Liver (tissue), 9 donors: ENCODE data around the gene SHBG. TPM values are rescaled to one million over a fixed set of nuclear protein-coding genes. Genes with fewer than 3 reads are reported as not detected.

ENCODE experiments used
- DNase-seq: peaks from one replicate; pipeline ENCODE4 v3.0.0-alpha.2; 2017; ENCODE audit warnings: low spot score
- H3K27ac ChIP-seq, 2 donors: one replicate each; pipeline ENCODE4 v1.7.0; 2013; ENCODE audit warnings: inconsistent platforms in 2 of 2, low read length in 2 of 2, control low read depth in 1 of 2, low read depth in 1 of 2, mild to moderate bottlenecking in 1 of 2
- H3K27me3 ChIP-seq, 4 donors: one replicate each; pipeline versions ENCODE4 v1.6.1 to v1.7.0; 2013; ENCODE audit warnings: low read length in 3 of 4, inconsistent platforms in 1 of 4, mild to moderate bottlenecking in 1 of 4, moderate library complexity in 1 of 4; ENCODE audit not compliant: control insufficient read depth in 4 of 4, insufficient read depth in 4 of 4
- H3K36me3 ChIP-seq, 4 donors: one replicate each; pipeline versions ENCODE4 v1.6.1 to v1.7.0; 2013; ENCODE audit warnings: low read length in 3 of 4, mild to moderate bottlenecking in 3 of 4, low read depth in 1 of 4, moderate library complexity in 1 of 4; ENCODE audit not compliant: control insufficient read depth in 4 of 4, insufficient read depth in 3 of 4
- H3K4me1 ChIP-seq, 4 donors: one replicate each; pipeline versions ENCODE4 v1.6.1 to v1.7.0; 2013; ENCODE audit warnings: low read length in 3 of 4, mild to moderate bottlenecking in 3 of 4, moderate library complexity in 1 of 4; ENCODE audit not compliant: control insufficient read depth in 4 of 4, insufficient read depth in 4 of 4
- H3K4me3 ChIP-seq, 3 donors: one replicate each; pipeline versions ENCODE4 v1.6.1 to v1.7.0; 2013; ENCODE audit warnings: low read length in 3 of 3, control low read depth in 1 of 3, low read depth in 1 of 3, mild to moderate bottlenecking in 1 of 3
- H3K9ac ChIP-seq, 2 donors: one replicate each; pipeline ENCODE4 v1.7.0; 2013; ENCODE audit warnings: low read length in 2 of 2, mild to moderate bottlenecking in 2 of 2, moderate library complexity in 2 of 2, control low read depth in 1 of 2, low read depth in 1 of 2
- H3K9me3 ChIP-seq, 4 donors: one replicate each; pipeline versions ENCODE4 v1.6.1 to v1.7.0; 2013; ENCODE audit warnings: low read length in 3 of 4; ENCODE audit not compliant: control insufficient read depth in 4 of 4
- ATF3 ChIP-seq: IDR thresholded peaks from 2 replicates; pipeline ENCODE4 v1.6.1; 2016; ENCODE audit warnings: antibody characterized with exemption
- EGR1 ChIP-seq, 2 donors: IDR thresholded peaks; 2 replicates each; pipeline ENCODE4 v1.6.1; 2016 to 2018; ENCODE audit warnings: antibody characterized with exemption in 2 of 2, low read depth in 2 of 2
- FOXA1 ChIP-seq: IDR thresholded peaks from 2 replicates; pipeline ENCODE4 v1.6.1; 2016; ENCODE audit warnings: antibody characterized with exemption
- FOXA2 ChIP-seq: IDR thresholded peaks from 2 replicates; pipeline ENCODE4 v1.6.1; 2016; ENCODE audit warnings: antibody characterized with exemption
- GABPA ChIP-seq, 2 donors: IDR thresholded peaks in 1 of 2; conservative IDR thresholded peaks in 1 of 2; 2 replicates each; pipeline ENCODE4 v1.6.1; 2016; ENCODE audit warnings: antibody characterized with exemption in 2 of 2, mild to moderate bottlenecking in 1 of 2, moderate library complexity in 1 of 2
- HNF4A ChIP-seq, 2 donors: conservative IDR thresholded peaks; 2 replicates each; pipeline ENCODE4 v1.6.1; 2016; ENCODE audit warnings: antibody characterized with exemption in 2 of 2, mild to moderate bottlenecking in 2 of 2
- HNF4G ChIP-seq: IDR thresholded peaks from 2 replicates; pipeline ENCODE4 v1.6.1; 2016; ENCODE audit warnings: antibody characterized with exemption
- JUND ChIP-seq, 2 donors: IDR thresholded peaks; 2 replicates each; pipeline ENCODE4 v1.6.1; 2016; ENCODE audit warnings: antibody characterized with exemption in 2 of 2
- NR2F2 ChIP-seq: IDR thresholded peaks from 2 replicates; pipeline ENCODE4 v1.6.1; 2016; ENCODE audit warnings: antibody characterized with exemption
- RAD21 ChIP-seq, 2 donors: IDR thresholded peaks; 2 replicates each; pipeline ENCODE4 v1.6.1; 2016; ENCODE audit warnings: antibody characterized with exemption in 2 of 2, mild to moderate bottlenecking in 2 of 2
- REST ChIP-seq: IDR thresholded peaks from 2 replicates; pipeline ENCODE4 v1.6.1; 2016; ENCODE audit warnings: antibody characterized with exemption, mild to moderate bottlenecking
- RXRA ChIP-seq, 2 donors: IDR thresholded peaks; 2 replicates each; pipeline ENCODE4 v1.6.1; 2017 to 2018; ENCODE audit warnings: antibody characterized with exemption in 2 of 2, mild to moderate bottlenecking in 1 of 2
- SP1 ChIP-seq: IDR thresholded peaks from 2 replicates; pipeline ENCODE4 v1.6.1; 2018; ENCODE audit warnings: antibody characterized with exemption, mild to moderate bottlenecking
- TAF1 ChIP-seq: conservative IDR thresholded peaks from 2 replicates; pipeline ENCODE4 v1.6.1; 2016; ENCODE audit warnings: antibody characterized with exemption, mild to moderate bottlenecking
- YY1 ChIP-seq: IDR thresholded peaks from 2 replicates; pipeline ENCODE4 v1.6.1; 2016; ENCODE audit warnings: antibody characterized with exemption, mild to moderate bottlenecking
- ZBTB33 ChIP-seq: IDR thresholded peaks from 2 replicates; pipeline ENCODE4 v1.6.1; 2016; ENCODE audit warnings: antibody characterized with exemption
- WGBS: extraction: QIAGEN DNeasy Blood & Tissue Kit; methylation state at CpG from one replicate; pipeline ENCODE4 v1.1.7; 2013; 5-methylcytosine and 5-hydroxymethylcytosine counted together
- polyA plus RNA-seq, 2 donors: library from polyadenylated mRNA; stranded (reverse) in 1 of 2; unstranded in 1 of 2; fragments of 200-250 nt in 1 of 2; fragments of >200 nt in 1 of 2; fragmentation: Nextera tagmentation in 1 of 2; extraction: Ambion mirVana in 1 of 2; gene quantifications; one replicate each; pipeline versions ENCODE4 v1.2.1 to v1.2.3, GENCODE V29; 2013 to 2015
- total RNA-seq, 2 donors: library from RNA; depleted of rRNA; stranded (reverse); fragments of >200 nt; gene quantifications; one replicate each; pipeline ENCODE4 v1.2.3, GENCODE V29; 2014
- TF ChIP-seq, protein P1 (sequence below): fragments of 150-350 bp; IDR thresholded peaks from 2 replicates; pipeline ENCODE4 v1.5.1; 2017; ENCODE audit warnings: improper control_type of control experiment, low read depth, low read length; ENCODE audit not compliant: missing input control
- TF ChIP-seq, protein P2 (sequence below): IDR thresholded peaks from 2 replicates; pipeline ENCODE4 v1.6.1; 2016; ENCODE audit warnings: antibody characterized with exemption
- donor health status: healthy.
- donor health status: healthy.
- donor health status: healthy.
- donor health status: healthy.
- donor health status: healthy.

SHBG gene
- total and polyA plus RNA-seq, 4 donors: 3.5 to 61.6 (median 22.2) TPM

GRCh38 chr17:7611635-7612293 is 18.2 kb upstream of the SHBG start:
- TF ChIP-seq SP1 (no peak), ZBTB33 (no peak), REST (no peak), HNF4A (conservative IDR thresholded peaks at IDR 0.05) (no peak), EGR1 (IDR thresholded peaks at IDR 0.05; ENCODE audit: low read depth in 2 of 2) (no peak)
- DNase-seq: no peak
- WGBS: 57% methylated on average over 3 of the region's 3 CpGs
- Histone ChIP-seq H3K9ac (no peak overlapping the region), H3K4me1 (peaks cover 4 to 40% (median 29%) of the 10 kb centered on the region in 4 donors), H3K36me3 (no peaks in the 10 kb centered on the region), H3K27ac (peak overlapping the region in 1 of 2 donors; percentile 25), H3K27me3 (no peaks in the 10 kb centered on the region), H3K9me3 (no peaks in the 10 kb centered on the region), H3K4me3 (peak overlapping the region in 1 of 3 donors; percentile 4)

DNA sequence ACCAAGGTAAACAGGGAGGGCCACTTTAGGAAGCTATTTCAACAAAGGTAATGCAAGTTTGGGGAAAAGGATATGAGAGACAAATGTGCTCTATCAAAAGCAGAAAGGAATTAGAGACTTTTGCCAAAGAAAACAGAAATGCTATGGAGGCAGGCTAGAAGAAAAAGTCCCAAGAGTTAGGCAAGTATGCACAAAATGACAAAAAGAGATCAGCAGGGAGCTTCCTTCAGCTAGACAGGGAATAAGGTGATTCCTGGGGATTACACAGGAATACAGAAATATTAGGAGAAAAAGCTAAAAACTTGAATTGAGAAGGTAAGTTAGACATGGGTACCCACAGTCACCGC is 17.7 kb upstream of the SHBG start:
- Histone ChIP-seq H3K9ac (no peak overlapping the region), H3K27ac (peak overlapping the region in 1 of 2 donors; percentile 22)

More for the DNA sequence above, 17.7 kb upstream of the SHBG start:
- WGBS: 93% methylated on average over 1 of the region's 1 CpG
- H3K36me3 ChIP-seq: no peaks in the 10 kb centered on the region
- H3K27me3 ChIP-seq: no peaks in the 10 kb centered on the region
- TF ChIP-seq HNF4A (conservative IDR thresholded peaks at IDR 0.05) (no peak), EGR1 (IDR thresholded peaks at IDR 0.05; ENCODE audit: low read depth in 2 of 2) (no peak), TAF1 (no peak), NR2F2 (no peak), GABPA (IDR thresholded peaks at IDR 0.05 in 1 of 2, conservative IDR thresholded peaks at IDR 0.05 in 1 of 2) (no peak), REST (no peak), RAD21 (IDR thresholded peaks at IDR 0.05) (no peak), FOXA2 (no peak), SP1 (no peak), FOXA1 (no peak), ZBTB33 (no peak), JUND (IDR thresholded peaks at IDR 0.05) (no peak), ATF3 (no peak), YY1 (no peak), RXRA (IDR thresholded peaks at IDR 0.05) (no peak), HNF4G (no peak)
- TF ChIP-seq, protein P1, sequence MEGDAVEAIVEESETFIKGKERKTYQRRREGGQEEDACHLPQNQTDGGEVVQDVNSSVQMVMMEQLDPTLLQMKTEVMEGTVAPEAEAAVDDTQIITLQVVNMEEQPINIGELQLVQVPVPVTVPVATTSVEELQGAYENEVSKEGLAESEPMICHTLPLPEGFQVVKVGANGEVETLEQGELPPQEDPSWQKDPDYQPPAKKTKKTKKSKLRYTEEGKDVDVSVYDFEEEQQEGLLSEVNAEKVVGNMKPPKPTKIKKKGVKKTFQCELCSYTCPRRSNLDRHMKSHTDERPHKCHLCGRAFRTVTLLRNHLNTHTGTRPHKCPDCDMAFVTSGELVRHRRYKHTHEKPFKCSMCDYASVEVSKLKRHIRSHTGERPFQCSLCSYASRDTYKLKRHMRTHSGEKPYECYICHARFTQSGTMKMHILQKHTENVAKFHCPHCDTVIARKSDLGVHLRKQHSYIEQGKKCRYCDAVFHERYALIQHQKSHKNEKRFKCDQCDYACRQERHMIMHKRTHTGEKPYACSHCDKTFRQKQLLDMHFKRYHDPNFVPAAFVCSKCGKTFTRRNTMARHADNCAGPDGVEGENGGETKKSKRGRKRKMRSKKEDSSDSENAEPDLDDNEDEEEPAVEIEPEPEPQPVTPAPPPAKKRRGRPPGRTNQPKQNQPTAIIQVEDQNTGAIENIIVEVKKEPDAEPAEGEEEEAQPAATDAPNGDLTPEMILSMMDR: no peak
- TF ChIP-seq, protein P2, sequence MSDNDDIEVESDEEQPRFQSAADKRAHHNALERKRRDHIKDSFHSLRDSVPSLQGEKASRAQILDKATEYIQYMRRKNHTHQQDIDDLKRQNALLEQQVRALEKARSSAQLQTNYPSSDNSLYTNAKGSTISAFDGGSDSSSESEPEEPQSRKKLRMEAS: no peak
- H3K4me1 ChIP-seq: peaks cover 4 to 40% (median 29%) of the 10 kb centered on the region in 4 donors
- peak overlapping the region in 1 of 3 donors; percentile 4 for H3K4me3 ChIP-seq
- DNase-seq: no peak
- H3K9me3 ChIP-seq: no peaks in the 10 kb centered on the region
